ENCODE measurements around the gene PPT1. TPM values are rescaled to one million over a fixed set of nuclear protein-coding genes. Genes with fewer than 3 reads are reported as not detected.
A peak's percentile ranks its signal among the peaks of the same experiment; 100 is the strongest.

The PPT1 gene
- total RNA-seq, 1 experiment from 2014 or later = 46.8 TPM

GRCh38 chr1:40044110-40044509, 52.9 kb downstream of the PPT1 start:
- Histone ChIP-seq H4K20me1 (ENCODE audit: insufficient read depth) (peaks cover 13% of the 10 kb centered on the region; the same call in 1 of the 2 replicates), H3K79me2 (ENCODE audit: insufficient read depth, low read length) (peaks cover 85% of the 10 kb centered on the region), H3K4me1 (ENCODE audit: control insufficient read depth in 1 of 2, insufficient read depth in 2 of 2, low read length in 2 of 2) (peaks cover 10 to 19% of the 10 kb centered on the region in 2 experiments), H3K27me3 (ENCODE audit: insufficient read depth, low read length) (no peaks in the 10 kb centered on the region), H3K36me3 (ENCODE audit: control insufficient read depth in 1 of 2, insufficient read depth in 2 of 2, low read length in 2 of 2) (peaks cover 5 to 10% of the 10 kb centered on the region in 2 experiments; a peak in 3 of 4 replicates), H3K27ac (ENCODE audit: low read depth, low read length) (no peak overlapping the region), H3K9me3 (ENCODE audit: control insufficient read depth in 1 of 2, insufficient read depth in 1 of 2, low read depth in 1 of 2, low read length in 2 of 2) (no peaks in the 10 kb centered on the region), H3K4me2 (ENCODE audit: low read length) (no peak overlapping the region), H3K4me3 (replicated peaks in 1 of 2; ENCODE audit: low read depth in 1 of 2, low read length in 2 of 2) (no peak overlapping the region), H2AFZ (ENCODE audit: low read depth, low read length, poor library complexity, severe bottlenecking) (no peak overlapping the region), H3K9ac (ENCODE audit: low read length) (no peak overlapping the region), H3K9me2 (ENCODE audit: insufficient read depth) (no peaks in the 10 kb centered on the region)
- DNase-seq (ENCODE audit: low read depth, low spot score) (no peak), ATAC-seq (no peak)
- CTCF ChIA-PET = no interaction called here
- TF ChIP-seq POLR2AphosphoS5 (IDR thresholded peaks at IDR 0.05; ENCODE audit: low read depth, low read length) = no peak
- no peak for TF ChIP-seq EZH2phosphoT487 (IDR thresholded peaks at IDR 0.05; ENCODE audit: borderline replicate concordance)
- TF ChIP-seq EGR1 (IDR thresholded peaks at IDR 0.05; ENCODE audit: low read depth) = no peak
- TF ChIP-seq POLR2A (IDR thresholded peaks at IDR 0.05; ENCODE audit: borderline replicate concordance, extremely low read depth, insufficient read depth, insufficient read length) = no peak
- TF ChIP-seq YY1 (IDR thresholded peaks at IDR 0.05; ENCODE audit: extremely low read depth, insufficient replicate concordance, low read depth, low read length) = no peak
- no peak for TF ChIP-seq CEBPB (IDR thresholded peaks at IDR 0.05; ENCODE audit: low read depth)
- TF ChIP-seq ZFX (IDR thresholded peaks at IDR 0.05) = no peak
- no peak for TF ChIP-seq RAD21 (IDR thresholded peaks at IDR 0.05; ENCODE audit: low read depth)
- POLR2A ChIA-PET = no interaction called here
- RAD21 ChIA-PET (ENCODE audit: low non-redundant PET in 1 of 2, low total read pairs in 2 of 2, uncharacterized antibody in 2 of 2, unreplicated experiment in 2 of 2) = no interaction called here
- no TSS peak for BruUV-seq (replicated peaks)
- intact Hi-C loops (cut with micrococcal nuclease) = loop anchor here (5.0 kb wide), 1 partner anchor 213 kb away; the partner anchor contains the start of gene ZMPSTE24

DNA sequence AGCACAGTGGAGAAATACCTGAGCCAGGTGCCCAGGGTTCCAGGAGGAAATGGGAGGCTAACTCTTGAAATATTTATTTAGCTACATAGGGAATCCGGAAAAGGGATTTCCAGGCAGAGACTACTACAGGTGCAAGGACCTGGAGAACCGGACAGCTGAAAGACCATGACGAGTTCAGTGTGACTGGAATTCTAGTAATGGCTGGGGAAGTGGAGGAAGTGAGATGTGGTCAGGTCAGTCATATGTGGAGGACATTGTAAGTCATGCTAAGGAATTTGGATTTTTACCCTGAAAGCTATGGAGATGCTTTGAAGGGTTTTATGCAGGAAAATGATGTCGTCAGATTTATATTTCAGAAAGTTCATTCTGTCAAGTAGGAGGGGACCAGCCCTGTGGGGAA, 54.7 kb downstream of the PPT1 start:
- no peak overlapping the region for H3K9ac ChIP-seq (ENCODE audit: low read length)
- peaks cover 15 to 25% of the 10 kb centered on the region in 2 experiments for H3K4me1 ChIP-seq (ENCODE audit: control insufficient read depth in 1 of 2, insufficient read depth in 2 of 2, low read length in 2 of 2)
- H3K9me2 ChIP-seq (ENCODE audit: insufficient read depth) = no peaks in the 10 kb centered on the region
- no peak overlapping the region for H3K4me3 ChIP-seq (replicated peaks in 1 of 2; ENCODE audit: low read depth in 1 of 2, low read length in 2 of 2)
- H3K36me3 ChIP-seq (ENCODE audit: control insufficient read depth in 1 of 2, insufficient read depth in 2 of 2, low read length in 2 of 2) = peaks cover 5 to 10% of the 10 kb centered on the region in 2 experiments; a peak in 3 of 4 replicates
- H3K9me3 ChIP-seq (ENCODE audit: control insufficient read depth in 1 of 2, insufficient read depth in 1 of 2, low read depth in 1 of 2, low read length in 2 of 2) = no peaks in the 10 kb centered on the region
- no TSS peak for BruUV-seq (replicated peaks)
- 0 out of 2 replicates have a peak, but pooled peaks cover 5% of the 10 kb centered on the region for H4K20me1 ChIP-seq (ENCODE audit: insufficient read depth)
- ChIA-PET RAD21 (ENCODE audit: low non-redundant PET in 1 of 2, low total read pairs in 2 of 2, uncharacterized antibody in 2 of 2, unreplicated experiment in 2 of 2) (no interaction called here), POLR2A (no interaction called here), CTCF (no interaction called here)
- peaks cover 68% of the 10 kb centered on the region for H3K79me2 ChIP-seq (ENCODE audit: insufficient read depth, low read length)
- H3K27ac ChIP-seq (ENCODE audit: low read depth, low read length) = no peak overlapping the region
- H2AFZ ChIP-seq (ENCODE audit: low read depth, low read length, poor library complexity, severe bottlenecking) = no peak overlapping the region
- DNase-seq (ENCODE audit: low read depth, low spot score) = no peak
- ATAC-seq = no peak
- intact Hi-C loops (cut with micrococcal nuclease) = loop anchor here (5.0 kb wide), 1 partner anchor 215 kb away; the partner anchor contains the start of gene ZMPSTE24
- peak overlapping the region; percentile 94 for H3K4me2 ChIP-seq (ENCODE audit: low read length)
- no peaks in the 10 kb centered on the region for H3K27me3 ChIP-seq (ENCODE audit: insufficient read depth, low read length)
- TF ChIP-seq CBX3 (IDR thresholded peaks at IDR 0.05; ENCODE audit: low read depth) = no peak
- TF ChIP-seq, protein P1, sequence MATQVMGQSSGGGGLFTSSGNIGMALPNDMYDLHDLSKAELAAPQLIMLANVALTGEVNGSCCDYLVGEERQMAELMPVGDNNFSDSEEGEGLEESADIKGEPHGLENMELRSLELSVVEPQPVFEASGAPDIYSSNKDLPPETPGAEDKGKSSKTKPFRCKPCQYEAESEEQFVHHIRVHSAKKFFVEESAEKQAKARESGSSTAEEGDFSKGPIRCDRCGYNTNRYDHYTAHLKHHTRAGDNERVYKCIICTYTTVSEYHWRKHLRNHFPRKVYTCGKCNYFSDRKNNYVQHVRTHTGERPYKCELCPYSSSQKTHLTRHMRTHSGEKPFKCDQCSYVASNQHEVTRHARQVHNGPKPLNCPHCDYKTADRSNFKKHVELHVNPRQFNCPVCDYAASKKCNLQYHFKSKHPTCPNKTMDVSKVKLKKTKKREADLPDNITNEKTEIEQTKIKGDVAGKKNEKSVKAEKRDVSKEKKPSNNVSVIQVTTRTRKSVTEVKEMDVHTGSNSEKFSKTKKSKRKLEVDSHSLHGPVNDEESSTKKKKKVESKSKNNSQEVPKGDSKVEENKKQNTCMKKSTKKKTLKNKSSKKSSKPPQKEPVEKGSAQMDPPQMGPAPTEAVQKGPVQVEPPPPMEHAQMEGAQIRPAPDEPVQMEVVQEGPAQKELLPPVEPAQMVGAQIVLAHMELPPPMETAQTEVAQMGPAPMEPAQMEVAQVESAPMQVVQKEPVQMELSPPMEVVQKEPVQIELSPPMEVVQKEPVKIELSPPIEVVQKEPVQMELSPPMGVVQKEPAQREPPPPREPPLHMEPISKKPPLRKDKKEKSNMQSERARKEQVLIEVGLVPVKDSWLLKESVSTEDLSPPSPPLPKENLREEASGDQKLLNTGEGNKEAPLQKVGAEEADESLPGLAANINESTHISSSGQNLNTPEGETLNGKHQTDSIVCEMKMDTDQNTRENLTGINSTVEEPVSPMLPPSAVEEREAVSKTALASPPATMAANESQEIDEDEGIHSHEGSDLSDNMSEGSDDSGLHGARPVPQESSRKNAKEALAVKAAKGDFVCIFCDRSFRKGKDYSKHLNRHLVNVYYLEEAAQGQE (IDR thresholded peaks at IDR 0.05; ENCODE audit: low read depth) = no peak
- TF ChIP-seq SP1 (IDR thresholded peaks at IDR 0.05; ENCODE audit: low read depth) = no peak
- TF ChIP-seq ZFX (IDR thresholded peaks at IDR 0.05) = no peak
- no peak for TF ChIP-seq CTCF (IDR thresholded peaks at IDR 0.05 in 2 of 3, conservative IDR thresholded peaks at IDR 0.05 in 1 of 3; ENCODE audit: borderline replicate concordance in 1 of 3, insufficient read depth in 1 of 3, low read depth in 2 of 3, low read length in 2 of 3)
- no peak for TF ChIP-seq SIN3A (IDR thresholded peaks at IDR 0.05; ENCODE audit: low read depth)
- TF ChIP-seq ELF1 (IDR thresholded peaks at IDR 0.05; ENCODE audit: borderline replicate concordance, low read depth) = no peak
- TF ChIP-seq POLR2A (IDR thresholded peaks at IDR 0.05; ENCODE audit: borderline replicate concordance, extremely low read depth, insufficient read depth, insufficient read length) = no peak
- TF ChIP-seq TCF7L2 (IDR thresholded peaks at IDR 0.05; ENCODE audit: borderline replicate concordance, extremely low read depth, insufficient read depth, insufficient read length) = no peak
- TF ChIP-seq SRF (IDR thresholded peaks at IDR 0.05; ENCODE audit: low read depth) = no peak
- no peak for TF ChIP-seq YY1 (IDR thresholded peaks at IDR 0.05; ENCODE audit: extremely low read depth, insufficient replicate concordance, low read depth, low read length)

All from HCT116 (cell line).